GM23248 (cell line): ENCODE data around the gene TWIST2.

ENCODE experiments used
- EZH2 ChIP-seq: fragments of 200-600 bp; sonication (generic); IDR thresholded peaks from 2 replicates; pipeline ENCODE4 v1.6.1; 2018; ENCODE audit warnings: antibody characterized with exemption, mild to moderate bottlenecking; ENCODE audit not compliant: insufficient read depth, poor library complexity, severe bottlenecking
- EZH2phosphoT487 ChIP-seq: fragments of 200-600 bp; sonication (generic); IDR thresholded peaks from 2 replicates; pipeline ENCODE4 v1.6.1; 2018; ENCODE audit warnings: antibody characterized with exemption, moderate library complexity, mild to moderate bottlenecking, low read depth; ENCODE audit not compliant: insufficient read depth

GRCh38 chr2:238927746-238928519 lies 80.0 kb downstream of the TWIST2 start:
- TF ChIP-seq EZH2phosphoT487 (no peak), EZH2 (no peak)
